Ecto neural progenitor cell (in vitro differentiated cells): ENCODE results near the gene PSMD8.
"Not testable (repeated sequence)": the region's sequence is repeated elsewhere in the genome, so short reads cannot be mapped to it uniquely, and the experiment has no call there.

Experiments
- DNase-seq: peaks from one replicate; pipeline ENCODE4 v3.0.0-alpha.2; 2018; ENCODE audit warnings: low spot score

The PSMD8 gene

DNA sequence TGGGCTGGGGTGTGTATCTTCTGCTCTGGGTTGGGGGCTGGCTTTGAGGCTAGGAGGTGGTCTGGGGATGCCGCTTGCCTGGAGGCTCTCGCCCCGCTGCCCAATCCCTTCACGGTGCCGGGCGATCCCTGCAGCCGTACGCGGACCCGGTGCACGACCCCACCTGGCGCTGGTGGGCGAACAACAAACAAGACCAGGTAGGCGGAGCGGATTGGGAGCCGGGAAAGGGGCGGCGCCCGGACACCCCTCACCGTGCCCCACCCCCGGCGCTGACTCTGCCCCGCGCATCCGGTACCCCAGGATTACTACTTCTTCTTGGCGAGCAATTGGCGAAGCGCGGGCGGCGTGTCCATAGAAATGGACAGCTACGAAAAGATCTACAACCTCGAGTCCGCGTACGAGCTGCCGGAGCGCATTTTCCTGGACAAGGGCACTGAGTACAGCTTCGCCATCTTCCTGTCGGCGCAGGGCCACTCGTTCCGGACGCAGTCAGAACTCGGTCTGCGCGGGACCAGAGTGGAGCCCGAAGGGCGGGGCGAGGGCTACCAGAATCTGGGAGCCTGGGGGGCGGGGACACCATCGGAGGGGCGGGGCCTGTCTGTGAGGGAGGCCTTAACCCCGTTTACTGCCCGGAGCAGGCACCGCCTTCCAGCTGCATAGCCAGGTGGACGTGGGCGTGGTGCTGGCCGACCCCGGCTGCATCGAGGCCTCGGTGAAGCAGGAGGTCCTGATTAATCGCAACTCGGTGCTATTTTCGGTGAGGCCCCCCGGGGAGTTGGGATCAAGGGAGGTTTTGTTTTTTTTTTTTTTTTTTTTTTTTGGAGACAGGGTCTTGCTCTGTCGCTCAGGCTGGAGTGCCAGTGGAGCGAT lies 12.1 kb upstream of the PSMD8 start:
- DNase-seq, result peak; percentile 89

DNA sequence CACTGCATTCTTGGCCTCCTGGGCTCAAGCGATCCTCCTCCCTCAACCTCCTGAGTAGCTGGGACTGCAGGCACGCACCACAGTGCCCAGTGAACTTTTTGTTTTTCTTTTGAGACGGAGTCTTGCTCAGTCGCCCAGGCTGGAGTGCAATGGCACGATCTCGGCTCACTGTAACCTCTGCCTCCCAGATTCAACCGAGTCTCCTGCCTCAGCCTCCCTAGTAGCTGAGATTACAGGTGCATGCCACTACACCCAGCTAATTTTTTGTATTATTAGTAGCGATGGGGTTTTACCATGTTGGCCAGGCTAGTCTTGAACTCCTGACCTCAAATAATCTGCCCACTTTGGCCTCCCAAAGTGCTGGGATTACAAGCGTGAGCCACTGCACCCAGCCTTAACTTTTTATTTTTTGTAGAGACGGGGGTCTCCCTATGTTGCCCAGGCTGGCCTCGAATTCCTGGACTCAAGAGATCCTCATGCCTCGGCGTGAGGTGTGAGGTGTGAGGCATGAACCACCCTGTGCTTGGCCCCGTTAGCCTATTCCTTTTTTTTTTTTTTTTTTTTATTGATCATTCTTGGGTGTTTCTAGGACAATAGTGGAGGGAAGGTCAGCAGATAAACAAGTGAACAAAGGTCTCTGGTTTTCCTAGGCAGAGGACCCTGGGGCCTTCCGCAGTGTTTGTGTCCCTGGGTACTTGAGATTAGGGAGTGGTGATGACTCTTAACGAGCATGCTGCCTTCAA lies 11.3 kb upstream of the PSMD8 start:
- DNase-seq, result not testable (repeated sequence)

DNA sequence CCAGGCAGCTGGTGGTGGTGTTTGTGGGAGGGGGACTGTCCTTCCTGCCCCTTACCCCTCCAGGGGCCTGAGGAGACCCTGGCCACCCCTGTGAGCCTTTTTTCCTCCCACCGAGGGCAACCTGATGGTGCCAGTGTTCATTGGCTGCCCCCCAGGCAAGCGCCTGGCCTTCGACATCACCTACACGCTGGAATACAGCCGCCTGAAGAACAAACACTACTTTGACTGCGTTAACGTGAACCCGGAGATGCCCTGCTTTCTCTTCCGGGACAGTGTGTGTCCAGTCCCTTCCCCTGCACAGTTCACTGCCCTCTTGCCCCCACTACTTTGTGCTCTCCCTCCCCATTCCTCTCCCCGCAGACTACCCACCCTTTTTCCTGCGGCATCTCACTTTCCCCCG lies 7.3 kb upstream of the PSMD8 start:
- no peak for DNase-seq

DNA sequence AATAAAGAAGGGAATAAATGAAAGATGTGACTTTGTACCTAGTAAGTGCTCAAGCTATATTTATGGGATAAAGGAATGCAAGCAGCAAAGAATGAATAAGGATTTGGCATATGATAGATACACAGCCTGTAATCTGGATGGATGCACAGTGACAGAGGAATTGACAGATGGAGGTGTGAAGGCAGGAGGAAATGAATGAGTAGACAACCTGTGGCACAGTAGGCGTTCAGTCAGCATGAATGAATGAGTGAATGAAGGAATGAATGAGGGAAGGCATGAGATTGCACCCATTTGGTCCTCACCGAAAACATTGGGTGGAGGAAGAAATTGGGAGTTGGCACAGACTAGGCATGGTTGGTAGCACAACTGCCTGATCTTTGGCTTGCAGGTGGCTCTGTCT lies 4.8 kb upstream of the PSMD8 start:
- DNase-seq, result no peak

DNA sequence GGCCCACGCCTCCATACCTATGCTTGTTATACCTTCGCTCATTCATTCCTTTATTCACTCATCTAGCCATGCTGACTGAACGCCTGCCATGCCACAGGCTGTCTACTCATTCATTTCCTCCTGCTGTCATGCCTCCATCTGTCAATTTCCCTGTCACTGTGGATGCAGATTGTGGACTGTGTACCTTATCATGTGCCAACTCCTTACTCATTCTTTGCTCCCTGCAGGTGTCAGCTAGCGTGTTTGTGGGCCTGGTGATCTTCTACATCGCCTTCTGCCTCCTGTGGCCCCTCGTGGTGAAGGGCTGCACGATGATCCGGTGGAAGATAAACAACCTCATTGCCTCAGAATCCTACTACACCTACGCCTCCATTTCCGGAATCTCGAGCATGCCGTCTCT lies 4.1 kb upstream of the PSMD8 start:
- no peak for DNase-seq

DNA sequence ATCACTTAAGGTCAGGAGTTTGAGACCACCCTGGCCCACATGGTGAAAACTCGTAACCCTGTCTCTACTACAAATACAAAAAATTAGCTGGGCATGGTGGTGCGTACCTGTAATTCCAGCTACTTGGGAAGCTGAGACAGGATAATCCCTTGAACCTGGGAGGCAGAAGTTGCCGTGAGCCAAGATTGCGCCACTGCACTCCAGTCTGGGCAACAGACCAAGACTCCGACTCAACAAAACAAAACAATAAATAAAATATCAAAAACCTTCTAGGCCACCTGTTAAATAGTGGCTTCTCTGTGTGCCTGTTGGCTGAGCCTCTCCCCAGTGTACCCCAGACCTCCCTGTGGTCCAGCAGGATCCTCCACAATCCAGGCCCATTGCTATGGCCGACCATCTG lies 3.3 kb upstream of the PSMD8 start:
- DNase-seq, result no peak

DNA sequence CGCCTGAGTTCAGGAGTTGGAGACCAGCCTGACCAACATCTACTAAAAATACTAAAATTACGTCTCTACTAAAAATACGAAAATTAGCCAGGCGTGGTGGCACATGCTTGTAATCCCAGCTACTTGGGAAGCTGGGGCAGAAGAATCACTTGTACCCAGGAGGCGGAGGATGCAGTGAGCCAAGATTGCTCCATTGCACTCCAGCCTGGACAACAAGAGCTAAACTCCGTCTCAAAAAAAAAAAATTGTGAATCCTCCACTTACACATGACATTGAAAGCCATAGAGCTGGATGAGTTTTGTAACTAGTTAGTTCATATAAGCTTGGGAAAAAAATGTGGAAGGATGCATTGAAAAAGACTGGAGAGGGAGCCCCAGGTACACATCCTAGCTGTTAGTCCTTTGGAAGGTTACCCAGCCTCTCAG lies 452 bp upstream of the PSMD8 start:
- no peak for DNase-seq

DNA sequence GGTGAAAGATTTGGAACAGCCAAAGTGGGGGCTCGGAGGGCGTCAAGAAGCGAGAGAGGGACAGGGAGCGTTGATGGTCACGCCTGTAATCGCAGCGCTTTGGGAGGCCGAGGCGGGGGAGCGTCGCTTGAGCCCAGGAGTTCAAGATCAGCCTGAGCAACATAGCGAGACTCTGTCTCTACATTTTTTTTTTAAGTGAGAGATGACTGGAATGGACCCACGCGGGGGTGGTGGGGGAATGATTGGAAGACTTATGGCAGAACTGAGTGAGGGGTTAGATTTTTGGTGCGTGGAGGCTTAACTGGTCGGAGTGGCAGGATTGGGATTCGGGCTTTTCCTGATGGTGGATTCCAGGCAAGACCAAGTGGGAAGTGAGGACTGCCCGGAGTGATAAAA lies 725 bp downstream of the PSMD8 start:
- DNase-seq, result peak; percentile 58

DNA sequence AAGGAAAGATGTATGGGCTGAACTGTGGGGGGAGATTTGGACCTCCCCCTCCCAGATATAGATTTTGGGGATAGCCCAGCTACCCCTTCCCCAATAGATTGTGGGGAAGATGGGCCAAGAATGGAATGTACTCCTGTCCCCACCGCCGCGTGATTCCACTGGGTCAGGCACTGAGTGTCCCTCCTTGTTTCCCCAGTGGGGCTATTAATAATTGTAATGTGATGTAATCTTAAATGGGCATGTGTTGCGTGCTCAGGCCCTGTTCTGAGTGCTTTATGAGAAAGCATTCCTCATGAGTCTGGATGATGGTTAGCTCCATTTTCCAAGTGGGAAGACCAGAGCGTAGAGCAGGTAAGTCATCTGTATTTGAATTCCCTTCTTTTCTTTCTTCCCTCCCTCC lies 1.4 kb downstream of the PSMD8 start:
- peak; percentile 34 for DNase-seq

DNA sequence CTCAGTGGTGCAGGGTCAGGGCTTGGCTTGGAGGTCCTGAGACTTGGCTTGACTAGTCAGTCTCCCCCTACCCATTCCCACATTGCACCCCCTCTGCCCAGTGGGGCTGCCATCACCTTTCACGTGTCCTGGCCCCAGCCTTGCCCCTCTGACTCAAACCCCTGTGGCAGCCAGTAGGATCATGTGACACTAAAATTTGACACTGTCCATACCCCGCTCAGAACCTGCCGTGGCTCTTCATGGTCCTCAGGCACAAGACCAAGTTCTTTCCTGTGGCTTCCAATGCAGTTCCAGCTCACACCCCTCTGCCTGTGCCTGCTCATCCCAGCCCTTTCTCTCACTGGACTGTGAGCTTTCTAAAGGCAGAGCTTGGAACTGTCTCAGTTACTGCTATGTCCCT lies 2.2 kb downstream of the PSMD8 start:
- DNase-seq, result no peak

DNA sequence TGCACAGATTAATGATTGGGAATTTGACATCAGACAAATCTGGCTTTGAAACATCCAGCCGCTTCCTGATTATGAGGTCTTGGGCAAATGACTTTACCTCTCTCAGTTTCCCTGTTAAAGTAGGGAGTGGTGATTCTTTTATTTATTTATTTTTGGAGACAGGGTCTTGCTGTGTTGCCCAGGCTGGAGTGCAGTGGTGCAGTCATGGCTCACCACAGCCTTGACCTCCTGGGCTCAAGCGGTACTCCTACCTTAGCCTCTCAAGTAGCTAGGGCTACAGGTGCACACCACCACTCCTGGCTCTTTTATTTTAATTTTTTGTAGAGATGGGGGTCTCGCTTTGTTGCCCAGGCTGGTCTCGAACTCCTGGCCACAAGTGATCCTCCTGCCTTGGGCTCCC lies 2.7 kb downstream of the PSMD8 start:
- no peak for DNase-seq

DNA sequence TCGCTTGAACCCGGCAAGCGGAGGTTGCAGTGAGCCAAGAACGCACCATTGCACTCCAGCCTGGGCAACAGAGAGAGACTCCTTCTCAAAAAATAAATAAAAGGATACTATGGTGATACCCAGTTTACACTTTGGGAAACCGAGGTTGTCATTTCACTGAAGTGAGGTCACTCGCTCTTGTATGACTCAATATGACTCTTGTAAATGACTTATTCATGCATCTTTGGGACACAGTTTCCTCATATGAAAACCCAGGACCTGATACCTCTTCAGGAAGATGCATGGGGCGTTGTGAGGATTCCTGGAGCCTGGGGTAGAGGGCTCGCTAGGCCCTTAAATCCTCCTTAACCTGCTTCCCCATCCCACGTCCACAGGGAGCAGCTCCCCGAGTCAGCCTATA lies 4.5 kb downstream of the PSMD8 start:
- no peak for DNase-seq

DNA sequence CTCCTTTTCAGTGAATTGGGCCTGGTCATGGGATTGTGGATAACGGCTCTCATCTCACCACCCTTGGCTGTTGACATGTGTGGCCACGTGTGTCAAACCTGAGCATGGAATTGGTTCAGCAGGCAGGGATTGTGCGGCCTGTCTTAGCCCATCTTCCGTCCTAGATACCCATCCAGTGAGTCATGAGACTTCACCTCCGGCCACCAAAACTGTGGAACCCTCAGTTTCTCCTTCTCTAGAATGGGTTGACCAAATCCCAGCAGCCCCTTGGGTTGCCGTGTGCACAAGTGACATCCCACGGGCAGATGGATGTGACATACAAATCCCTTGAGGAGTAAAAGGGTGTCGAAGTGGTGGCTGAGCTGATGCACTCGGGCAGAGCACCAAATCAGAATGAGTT lies 6.8 kb downstream of the PSMD8 start:
- no peak for DNase-seq

DNA sequence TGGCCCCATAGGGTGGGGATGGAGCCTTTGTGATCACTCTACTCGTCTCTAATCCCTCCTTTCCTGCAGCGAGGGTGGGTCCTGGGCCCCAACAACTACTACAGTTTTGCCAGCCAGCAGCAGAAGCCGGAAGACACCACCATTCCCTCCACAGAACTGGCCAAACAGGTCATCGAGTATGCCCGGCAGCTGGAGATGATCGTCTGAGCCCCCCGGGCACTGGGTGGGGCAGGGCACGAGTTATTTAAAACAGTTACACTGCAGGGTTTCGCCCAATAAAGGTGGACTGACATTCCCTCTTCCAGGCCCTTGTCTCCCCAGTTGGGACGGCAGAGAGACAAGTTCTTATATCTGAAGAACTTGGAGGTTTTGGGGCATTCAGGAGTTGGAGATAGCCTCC lies 8.8 kb downstream of the PSMD8 start:
- DNase-seq, result no peak

DNA sequence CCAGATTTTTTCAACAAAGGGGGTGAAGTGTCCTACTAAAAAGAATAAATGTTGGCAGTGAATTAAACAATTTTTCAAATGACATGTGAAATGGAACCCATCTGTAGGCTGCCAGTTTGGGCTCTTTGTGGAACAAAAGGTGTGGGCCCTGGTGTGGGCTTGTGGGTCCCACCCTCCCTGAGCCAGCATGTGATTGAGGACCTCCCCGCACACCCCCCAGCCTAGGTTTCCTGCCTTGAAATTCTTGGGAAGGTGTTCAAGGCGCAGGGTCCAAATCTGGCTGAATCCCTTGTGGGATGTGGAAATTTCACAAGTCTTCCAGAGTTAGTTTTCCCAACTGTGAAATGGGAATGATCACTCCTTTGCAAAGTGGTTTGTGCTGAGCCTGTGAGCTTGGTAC lies 9.4 kb downstream of the PSMD8 start:
- no peak for DNase-seq

DNA sequence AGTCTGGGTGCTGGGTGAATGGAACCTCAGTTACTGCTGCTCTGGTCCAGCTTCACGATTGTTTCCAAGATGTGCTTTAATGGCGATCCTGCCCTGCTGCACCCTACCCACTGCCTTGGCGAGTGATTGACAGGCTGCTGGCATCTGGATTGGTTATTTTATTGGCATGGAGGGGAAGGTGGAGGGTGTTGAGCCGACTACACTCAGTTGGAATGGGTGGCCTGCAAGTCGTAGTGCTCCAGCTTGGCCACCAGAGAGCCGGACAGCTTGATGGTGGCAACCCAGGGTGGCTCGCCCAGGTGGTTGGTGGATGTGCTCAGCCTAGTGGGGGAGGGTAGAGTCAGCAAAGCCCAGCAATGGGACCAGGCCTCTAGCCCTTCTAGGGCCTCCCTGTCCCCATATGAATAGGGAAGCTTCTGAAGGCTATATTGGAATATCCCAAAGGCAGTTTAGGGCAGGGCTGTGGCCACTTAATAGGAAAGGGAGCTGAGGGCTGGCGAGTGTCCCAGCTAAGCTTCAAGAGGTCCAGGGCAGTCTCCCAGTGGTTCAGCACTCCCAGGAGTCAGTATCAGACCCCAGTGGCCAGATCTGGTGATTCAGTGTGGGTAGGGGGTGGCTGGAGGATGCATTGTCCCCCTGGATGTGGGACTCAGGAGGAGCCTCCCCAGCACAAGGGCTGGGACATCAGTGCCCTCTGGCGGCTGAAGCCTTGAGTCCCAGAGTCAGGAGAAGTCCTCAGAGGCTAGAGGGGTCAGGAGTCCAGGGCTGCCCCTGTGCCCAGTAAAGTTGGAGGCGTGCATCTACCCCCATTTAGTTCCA lies 10.0 kb downstream of the PSMD8 start:
- peak; percentile 76 for DNase-seq

DNA sequence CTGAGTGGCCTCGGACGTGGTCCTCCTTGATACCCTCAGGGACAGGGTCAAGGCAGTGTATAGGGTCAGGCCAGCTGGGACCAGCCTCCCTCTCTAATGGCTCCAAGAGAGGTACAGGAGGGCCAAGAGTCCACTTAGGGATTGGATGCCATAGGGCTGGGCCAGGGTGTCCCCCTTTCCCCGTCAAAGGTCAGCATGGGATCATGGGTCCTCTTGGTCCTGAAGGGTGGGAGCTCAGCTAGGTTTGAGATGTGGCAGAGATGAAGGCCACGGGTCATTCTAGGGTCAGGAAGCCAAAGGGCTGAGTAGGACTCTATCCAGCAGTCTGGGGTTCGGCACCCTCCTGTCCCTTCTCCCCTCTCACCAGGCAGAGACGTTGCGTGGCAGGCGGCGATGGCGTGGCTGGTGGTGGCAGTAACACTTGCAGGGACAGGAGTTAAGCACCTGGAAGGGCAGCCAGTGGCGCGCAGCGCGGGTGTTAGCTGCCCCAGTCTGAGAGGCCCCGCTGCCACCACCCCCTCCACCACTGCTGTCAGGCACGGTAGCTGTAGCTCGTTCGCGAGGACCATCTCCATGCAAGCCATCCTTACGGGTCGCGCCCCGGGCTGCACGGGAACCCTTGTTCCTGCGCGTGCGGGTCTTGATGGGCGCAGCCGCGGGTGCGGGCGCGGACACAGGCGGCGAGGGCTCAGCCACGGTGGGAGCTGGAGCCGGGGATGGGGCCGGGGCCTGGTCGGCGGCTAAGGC lies 10.9 kb downstream of the PSMD8 start:
- no peak for DNase-seq

DNA sequence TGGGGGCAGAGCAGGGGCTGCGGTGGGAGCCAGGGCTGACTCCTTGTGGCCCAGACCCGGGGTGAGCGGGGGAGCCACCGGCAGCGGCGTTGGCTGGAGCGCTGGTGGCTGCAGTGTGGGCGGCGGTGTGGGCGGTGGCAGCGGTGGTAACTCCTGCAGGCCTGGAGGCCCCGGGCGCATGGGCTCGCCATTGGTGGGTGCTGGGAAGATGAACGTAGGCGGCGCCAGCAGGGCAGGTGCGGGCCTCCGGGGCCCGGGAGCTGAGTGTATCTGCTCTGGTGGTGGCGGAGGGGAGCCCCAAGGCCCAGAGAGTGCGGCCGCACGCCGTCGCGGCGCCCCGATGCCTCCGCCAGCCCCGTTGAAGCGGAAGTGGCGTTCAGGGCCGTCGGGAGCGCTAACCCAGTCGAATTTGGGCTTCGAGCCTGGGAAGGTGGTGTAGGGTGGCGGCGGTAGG lies 11.5 kb downstream of the PSMD8 start:
- DNase-seq, result peak; percentile 68

DNA sequence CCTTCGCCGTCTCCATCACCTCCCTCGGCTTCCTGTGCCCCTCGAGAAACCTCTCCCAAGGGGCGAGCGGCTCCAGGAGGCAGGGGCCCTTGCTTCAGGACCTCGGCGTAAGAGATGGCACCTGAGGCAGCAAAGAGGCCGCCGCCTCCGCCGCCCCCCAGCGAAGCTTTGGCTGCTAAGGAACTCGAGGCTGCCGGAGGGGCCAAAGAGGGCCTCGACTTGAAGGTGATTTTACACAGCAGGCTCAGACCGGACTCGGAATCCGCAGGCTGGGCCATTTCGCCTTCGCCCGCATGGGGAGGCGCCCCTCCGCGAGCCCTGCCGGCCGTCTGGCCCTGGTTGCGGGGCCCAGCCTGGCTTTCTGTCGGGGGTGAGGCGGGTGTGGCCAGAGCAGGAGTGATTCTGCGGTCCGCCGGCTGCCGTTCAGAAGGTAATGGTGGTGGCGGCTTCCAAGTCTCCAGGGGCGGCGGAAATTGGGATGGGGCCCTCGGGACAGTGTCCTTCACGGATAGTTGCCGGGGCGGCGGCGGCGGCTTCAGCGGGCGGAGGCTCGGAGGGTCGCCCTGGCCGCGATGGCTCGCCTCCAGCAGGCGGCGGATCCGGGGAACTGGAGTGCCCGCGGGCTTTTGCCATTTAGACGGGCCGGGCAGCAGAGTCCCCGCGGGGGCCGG lies 12.1 kb downstream of the PSMD8 start:
- DNase-seq, result peak; percentile 66

DNA sequence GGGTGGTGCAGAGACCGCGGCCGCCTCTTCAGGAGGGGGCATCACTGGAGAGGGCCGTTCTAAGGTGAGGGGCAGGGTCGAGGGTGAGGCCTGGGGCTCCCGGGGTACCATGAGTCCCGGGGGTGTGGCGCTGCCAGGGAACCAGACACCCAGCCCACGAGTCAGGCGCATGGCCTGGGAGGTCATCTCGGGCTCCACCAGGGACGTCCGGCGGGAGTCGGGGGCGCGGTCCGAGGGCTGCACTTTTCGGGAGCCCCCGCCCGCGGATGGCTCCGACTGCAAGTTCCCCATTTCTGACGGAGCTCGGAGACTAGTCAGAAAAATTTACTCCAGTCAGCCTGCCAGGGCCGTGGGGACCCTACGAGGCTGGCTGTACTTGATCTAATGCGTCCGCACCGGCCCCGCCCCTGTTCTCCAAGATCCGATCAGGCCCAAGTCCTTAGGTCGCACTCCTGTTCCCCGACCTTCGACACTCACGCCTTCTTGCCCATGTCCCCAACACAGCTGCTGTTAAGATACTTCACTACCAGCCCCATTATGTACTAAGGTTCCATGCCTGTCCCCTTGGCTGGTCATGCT lies 12.7 kb downstream of the PSMD8 start:
- peak; percentile 61 for DNase-seq
